CD4-positive, alpha-beta T cell treated with Interleukin-2 at 100 ng/mL for 4 hours (primary cell): ENCODE results near the gene MTMR3.

ENCODE experiments used
- DNase-seq: peaks from one replicate; pipeline ENCODE4 v3.0.0-alpha.2; 2020; ENCODE audit warnings: low spot score

MTMR3 gene

GRCh38 chr22:30004101-30004500 is 121.1 kb downstream of the MTMR3 start:
- DNase-seq: no peak

GRCh38 chr22:30004694-30005093 is 121.7 kb downstream of the MTMR3 start:
- DNase-seq: no peak

- DNase-seq: peak; percentile 57
These were observed 122.4 kb downstream of the MTMR3 start for GRCh38 chr22:30005213-30005857.

- DNase-seq: no peak
These were observed 124.4 kb downstream of the MTMR3 start for GRCh38 chr22:30007361-30007760.

- DNase-seq: no peak
These were observed 125.4 kb downstream of the MTMR3 start for GRCh38 chr22:30008401-30008800.

- no peak for DNase-seq
These were observed 126.5 kb downstream of the MTMR3 start for GRCh38 chr22:30009478-30009877.

- DNase-seq: no peak
These were observed 127.9 kb downstream of the MTMR3 start for GRCh38 chr22:30010789-30011405.

- DNase-seq: no peak
These were observed 130.2 kb downstream of the MTMR3 start for GRCh38 chr22:30013201-30013600.

- no peak for DNase-seq
These were observed 131.3 kb downstream of the MTMR3 start for GRCh38 chr22:30014244-30014643.

- DNase-seq: no peak
These were observed 132.3 kb downstream of the MTMR3 start for GRCh38 chr22:30015229-30015797.

- no peak for DNase-seq
These were observed 132.9 kb downstream of the MTMR3 start for GRCh38 chr22:30015846-30016245.

GRCh38 chr22:30016596-30016995 is 133.6 kb downstream of the MTMR3 start:
- no peak for DNase-seq

GRCh38 chr22:30017375-30018223 is 134.6 kb downstream of the MTMR3 start:
- no peak for DNase-seq

GRCh38 chr22:30020511-30020910 is 137.5 kb downstream of the MTMR3 start:
- DNase-seq: no peak

GRCh38 chr22:30021338-30021737 is 138.4 kb downstream of the MTMR3 start:
- DNase-seq: no peak

- DNase-seq: no peak
These were observed 139.1 kb downstream of the MTMR3 start for GRCh38 chr22:30021881-30022619.

GRCh38 chr22:30023099-30023660 is 140.2 kb downstream of the MTMR3 start:
- DNase-seq: no peak

- DNase-seq: no peak
These were observed 141.3 kb downstream of the MTMR3 start for GRCh38 chr22:30024231-30024630.

GRCh38 chr22:30025221-30025620 is 142.2 kb downstream of the MTMR3 start:
- DNase-seq: no peak

GRCh38 chr22:30026756-30027155 is 143.8 kb downstream of the MTMR3 start:
- DNase-seq: no peak

- no peak for DNase-seq
These were observed 144.2 kb downstream of the MTMR3 start for GRCh38 chr22:30027169-30027568.

- no peak for DNase-seq
These were observed 144.8 kb downstream of the MTMR3 start for GRCh38 chr22:30027791-30028190.
